ENCODE results near the gene DAAM1. TPM values are rescaled to one million over a fixed set of nuclear protein-coding genes. Genes with fewer than 3 reads are reported as not detected.

DAAM1 gene
- total RNA-seq, 6 donors from 2014 or later = 34.4 to 94.4 (median 55.5) TPM

DNA sequence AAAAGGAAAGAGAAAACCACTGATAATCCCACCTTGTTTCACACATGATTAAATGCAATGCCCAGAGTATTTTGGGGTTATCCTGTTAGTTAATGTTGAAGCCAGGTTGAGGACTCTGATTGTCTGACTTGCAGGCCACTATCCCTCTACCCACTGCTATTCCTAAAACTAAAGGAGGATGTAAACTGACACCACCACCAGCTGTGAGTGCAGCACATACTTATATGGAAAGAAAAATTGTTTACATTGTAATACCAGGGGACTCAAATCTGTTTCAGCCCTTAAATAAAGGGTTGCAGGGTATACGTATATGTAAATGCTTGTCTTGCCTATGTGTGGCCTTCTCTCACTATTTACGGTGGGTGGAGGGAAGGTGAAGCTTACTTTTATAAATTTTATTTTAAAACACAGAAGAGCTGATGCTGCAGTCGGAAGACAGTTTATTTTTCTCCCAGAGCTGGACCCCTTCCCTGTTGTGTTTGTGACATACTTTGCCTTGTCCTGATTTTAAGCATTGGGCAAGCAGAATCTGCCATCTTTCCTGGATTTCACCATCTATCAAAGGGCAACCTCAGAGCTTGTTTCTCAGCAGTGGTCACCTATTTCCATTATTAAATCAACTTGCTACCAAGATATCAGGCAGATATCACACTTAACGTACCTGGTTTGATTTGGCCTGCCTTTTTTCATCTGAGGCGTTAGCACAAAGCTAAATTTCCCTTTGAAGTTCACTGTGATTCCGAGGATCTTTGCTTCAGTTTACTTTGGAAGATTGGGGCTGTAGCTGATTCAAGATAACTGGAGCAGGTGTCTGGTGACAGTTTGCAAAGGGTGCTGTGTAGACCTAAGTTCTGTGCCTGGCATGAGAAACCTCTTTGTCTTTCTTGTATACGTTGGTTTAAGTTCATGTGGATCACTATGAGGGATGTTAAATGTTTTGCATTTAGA, 25.2 kb downstream of the DAAM1 start:
- Histone ChIP-seq H3K9me3 (no peaks in the 10 kb centered on the region), H3K27ac (peak overlapping the region in 1 of 4 donors; percentile 24), H3K4me3 (no peak overlapping the region), H3K36me3 (no peaks in the 10 kb centered on the region), H3K27me3 (no peaks in the 10 kb centered on the region), H3K4me1 (peaks cover 18 to 49% (median 34%) of the 10 kb centered on the region in 4 donors)
- 79 to 90% methylated on average over 7 of the region's 7 CpGs for WGBS, 2 donors
- DNase-seq = no peak
- ATAC-seq (ENCODE audit: low FRiP score in 2 of 2) = no peak
- TF ChIP-seq POLR2A (IDR thresholded peaks at IDR 0.05) (no peak), EP300 (IDR thresholded peaks at IDR 0.05) (no peak), POLR2AphosphoS5 (IDR thresholded peaks at IDR 0.05) (no peak)
- TF ChIP-seq, protein P1, sequence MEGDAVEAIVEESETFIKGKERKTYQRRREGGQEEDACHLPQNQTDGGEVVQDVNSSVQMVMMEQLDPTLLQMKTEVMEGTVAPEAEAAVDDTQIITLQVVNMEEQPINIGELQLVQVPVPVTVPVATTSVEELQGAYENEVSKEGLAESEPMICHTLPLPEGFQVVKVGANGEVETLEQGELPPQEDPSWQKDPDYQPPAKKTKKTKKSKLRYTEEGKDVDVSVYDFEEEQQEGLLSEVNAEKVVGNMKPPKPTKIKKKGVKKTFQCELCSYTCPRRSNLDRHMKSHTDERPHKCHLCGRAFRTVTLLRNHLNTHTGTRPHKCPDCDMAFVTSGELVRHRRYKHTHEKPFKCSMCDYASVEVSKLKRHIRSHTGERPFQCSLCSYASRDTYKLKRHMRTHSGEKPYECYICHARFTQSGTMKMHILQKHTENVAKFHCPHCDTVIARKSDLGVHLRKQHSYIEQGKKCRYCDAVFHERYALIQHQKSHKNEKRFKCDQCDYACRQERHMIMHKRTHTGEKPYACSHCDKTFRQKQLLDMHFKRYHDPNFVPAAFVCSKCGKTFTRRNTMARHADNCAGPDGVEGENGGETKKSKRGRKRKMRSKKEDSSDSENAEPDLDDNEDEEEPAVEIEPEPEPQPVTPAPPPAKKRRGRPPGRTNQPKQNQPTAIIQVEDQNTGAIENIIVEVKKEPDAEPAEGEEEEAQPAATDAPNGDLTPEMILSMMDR (IDR thresholded peaks at IDR 0.05) = no peak

DNA sequence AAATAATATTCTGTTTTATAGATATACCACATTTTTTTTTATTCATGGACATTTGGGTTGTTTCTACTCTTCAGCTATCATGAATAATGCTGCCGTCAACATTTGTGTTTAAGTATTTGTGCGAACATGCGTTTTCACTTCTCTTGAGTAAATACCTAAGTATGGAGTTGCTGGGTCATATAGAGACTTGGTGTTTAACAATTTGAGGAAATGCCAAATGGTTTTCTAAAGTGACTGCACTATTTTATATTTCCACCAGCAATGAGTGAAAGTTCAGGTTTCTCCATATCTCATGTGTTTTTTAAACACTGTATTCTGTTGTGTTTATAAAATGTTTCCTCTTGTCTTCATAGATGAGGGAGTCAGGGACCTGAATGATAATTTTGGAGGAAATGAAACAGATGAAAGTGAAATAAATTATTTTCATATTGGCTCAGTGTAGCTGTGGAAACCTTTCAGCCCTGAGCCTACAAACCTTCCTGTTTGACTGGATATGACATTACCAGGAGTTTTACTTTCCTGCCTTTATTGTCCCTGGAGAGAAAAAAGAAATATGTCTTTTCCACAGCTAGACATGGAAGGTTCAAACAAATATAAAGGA, 26.3 kb downstream of the DAAM1 start:
- Histone ChIP-seq H3K4me1 (peaks cover 18 to 49% (median 34%) of the 10 kb centered on the region in 4 donors), H3K36me3 (no peaks in the 10 kb centered on the region), H3K27ac (peak overlapping the region in 3 of 4 donors; percentile 20 to 63 (median 31)), H3K9me3 (no peaks in the 10 kb centered on the region), H3K27me3 (no peaks in the 10 kb centered on the region), H3K4me3 (no peak overlapping the region)
- WGBS, 2 donors = 68% methylated on average over 3 of the region's 3 CpGs
- TF ChIP-seq POLR2A (IDR thresholded peaks at IDR 0.05) = no peak
- TF ChIP-seq, protein P1 (IDR thresholded peaks at IDR 0.05) = no peak
- no peak for TF ChIP-seq EP300 (IDR thresholded peaks at IDR 0.05)
- TF ChIP-seq POLR2AphosphoS5 (IDR thresholded peaks at IDR 0.05) = no peak
- DNase-seq (no peak), ATAC-seq (ENCODE audit: low FRiP score in 2 of 2) (peak in 1 of 2 donors; percentile 5)

DNA sequence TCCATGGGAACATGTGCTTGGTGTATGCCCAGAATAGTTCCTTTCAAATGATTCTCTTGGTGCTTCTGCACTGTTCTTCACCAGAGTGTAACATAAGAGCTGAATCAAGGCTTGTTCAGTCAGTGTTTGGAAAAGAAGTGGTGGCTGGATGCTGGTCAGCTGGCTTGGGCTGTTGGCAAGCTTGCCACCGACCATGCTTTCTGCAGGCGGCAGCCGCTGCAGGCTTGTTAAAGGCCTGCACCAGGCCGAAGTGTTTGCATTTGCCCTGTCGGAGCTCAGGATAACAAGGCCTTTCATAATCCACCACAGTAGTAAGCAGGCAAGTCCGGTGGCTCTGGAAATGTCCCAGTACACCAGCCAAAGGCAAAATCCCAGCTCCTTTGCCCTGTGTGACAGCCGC, 26.9 kb downstream of the DAAM1 start:
- H3K27me3 ChIP-seq = no peaks in the 10 kb centered on the region
- no peak for TF ChIP-seq POLR2A (IDR thresholded peaks at IDR 0.05)
- TF ChIP-seq POLR2AphosphoS5 (IDR thresholded peaks at IDR 0.05) = peak in 1 of 2 donors; percentile 40
- ATAC-seq (ENCODE audit: low FRiP score in 2 of 2) (peak; percentile 91 to 94), DNase-seq (peak; percentile 81 to 89)
- no peak overlapping the region for H3K4me3 ChIP-seq
- peaks cover 18 to 51% (median 34%) of the 10 kb centered on the region in 4 donors for H3K4me1 ChIP-seq
- H3K36me3 ChIP-seq = no peaks in the 10 kb centered on the region
- 22 to 54% methylated on average over 5 to 7 of the region's 7 CpGs for WGBS, 2 donors
- H3K9me3 ChIP-seq = no peaks in the 10 kb centered on the region
- peak overlapping the region in 3 of 4 donors; percentile 20 to 63 (median 31) for H3K27ac ChIP-seq

DNA sequence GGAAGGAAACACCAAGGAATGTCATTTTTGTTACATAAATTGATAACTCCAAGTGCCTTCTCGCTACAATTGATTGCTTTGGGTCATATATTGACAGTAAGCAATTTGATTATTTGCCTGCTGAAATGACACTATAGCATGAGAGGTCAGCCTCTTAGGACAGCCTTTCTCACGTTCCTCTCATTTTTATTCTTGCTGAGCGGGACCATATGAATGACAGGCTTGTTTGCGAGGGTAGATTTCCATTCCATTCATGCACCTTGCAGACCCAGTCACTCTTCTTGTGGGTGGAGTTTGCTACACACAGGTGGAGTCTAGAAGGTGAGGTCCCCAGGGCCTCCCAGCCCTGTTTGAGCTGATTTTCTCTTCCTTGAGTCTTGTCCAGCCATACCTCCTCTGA, 27.3 kb downstream of the DAAM1 start:
- 62 to 73% methylated on average over 4 of the region's 4 CpGs for WGBS, 2 donors
- DNase-seq = no peak
- Histone ChIP-seq H3K27me3 (no peaks in the 10 kb centered on the region), H3K9me3 (no peaks in the 10 kb centered on the region), H3K27ac (peak overlapping the region in 3 of 4 donors; percentile 20 to 63 (median 31)), H3K4me1 (peaks cover 18 to 51% (median 36%) of the 10 kb centered on the region in 4 donors), H3K4me3 (no peak overlapping the region), H3K36me3 (no peaks in the 10 kb centered on the region)
- TF ChIP-seq POLR2AphosphoS5 (IDR thresholded peaks at IDR 0.05) = no peak
- TF ChIP-seq EP300 (IDR thresholded peaks at IDR 0.05) = no peak
- TF ChIP-seq, protein P1 (IDR thresholded peaks at IDR 0.05) = no peak
- TF ChIP-seq POLR2A (IDR thresholded peaks at IDR 0.05) = no peak
- ATAC-seq (ENCODE audit: low FRiP score in 2 of 2) = peak in 1 of 2 donors; percentile 20

DNA sequence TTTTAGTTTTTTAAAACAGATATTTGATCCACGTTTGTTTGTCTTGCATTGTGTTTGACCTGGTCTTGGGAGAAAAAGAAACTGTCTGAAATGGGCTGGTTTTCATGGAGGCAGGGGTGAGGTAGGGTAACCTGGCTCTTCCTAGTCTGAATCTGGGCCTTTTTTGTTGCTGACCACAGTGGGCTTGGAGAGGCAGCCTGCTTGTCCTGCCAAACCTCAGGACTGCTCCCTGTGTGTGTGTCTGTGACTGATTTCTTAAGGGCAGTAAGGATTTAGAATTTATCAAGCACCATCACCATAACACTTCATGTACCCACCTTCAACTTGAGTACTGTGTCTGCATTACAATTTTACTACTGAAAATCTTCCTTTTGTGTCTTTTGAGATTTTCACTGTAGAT, 28.5 kb downstream of the DAAM1 start:
- H3K36me3 ChIP-seq = no peaks in the 10 kb centered on the region
- no peaks in the 10 kb centered on the region for H3K27me3 ChIP-seq
- 67% methylated on average over 1 of the region's 1 CpG for WGBS, 2 donors
- H3K4me1 ChIP-seq = peaks cover 18 to 52% (median 47%) of the 10 kb centered on the region in 4 donors
- no peaks in the 10 kb centered on the region for H3K9me3 ChIP-seq
- H3K4me3 ChIP-seq = no peak overlapping the region
- no peak for ATAC-seq (ENCODE audit: low FRiP score in 2 of 2)
- peak overlapping the region in 1 of 4 donors; percentile 48 for H3K27ac ChIP-seq
- TF ChIP-seq EP300 (IDR thresholded peaks at IDR 0.05) (no peak), POLR2A (IDR thresholded peaks at IDR 0.05) (no peak), POLR2AphosphoS5 (IDR thresholded peaks at IDR 0.05) (no peak)
- TF ChIP-seq, protein P1 (IDR thresholded peaks at IDR 0.05) = no peak
- DNase-seq = no peak

Measured in upper lobe of left lung (tissue), 6 donors.